Measurements from ENCODE around the gene SNORC.

The SNORC gene

GRCh38 chr2:232866104-232866503, 4.0 kb upstream of the SNORC start:
- in situ Hi-C loops (cut with HindIII; ENCODE audit: low sequenced_read_pairs): loop anchor here (25.0 kb wide), 1 partner anchor 371 kb away; no protein-coding TSS in a partner anchor

DNA sequence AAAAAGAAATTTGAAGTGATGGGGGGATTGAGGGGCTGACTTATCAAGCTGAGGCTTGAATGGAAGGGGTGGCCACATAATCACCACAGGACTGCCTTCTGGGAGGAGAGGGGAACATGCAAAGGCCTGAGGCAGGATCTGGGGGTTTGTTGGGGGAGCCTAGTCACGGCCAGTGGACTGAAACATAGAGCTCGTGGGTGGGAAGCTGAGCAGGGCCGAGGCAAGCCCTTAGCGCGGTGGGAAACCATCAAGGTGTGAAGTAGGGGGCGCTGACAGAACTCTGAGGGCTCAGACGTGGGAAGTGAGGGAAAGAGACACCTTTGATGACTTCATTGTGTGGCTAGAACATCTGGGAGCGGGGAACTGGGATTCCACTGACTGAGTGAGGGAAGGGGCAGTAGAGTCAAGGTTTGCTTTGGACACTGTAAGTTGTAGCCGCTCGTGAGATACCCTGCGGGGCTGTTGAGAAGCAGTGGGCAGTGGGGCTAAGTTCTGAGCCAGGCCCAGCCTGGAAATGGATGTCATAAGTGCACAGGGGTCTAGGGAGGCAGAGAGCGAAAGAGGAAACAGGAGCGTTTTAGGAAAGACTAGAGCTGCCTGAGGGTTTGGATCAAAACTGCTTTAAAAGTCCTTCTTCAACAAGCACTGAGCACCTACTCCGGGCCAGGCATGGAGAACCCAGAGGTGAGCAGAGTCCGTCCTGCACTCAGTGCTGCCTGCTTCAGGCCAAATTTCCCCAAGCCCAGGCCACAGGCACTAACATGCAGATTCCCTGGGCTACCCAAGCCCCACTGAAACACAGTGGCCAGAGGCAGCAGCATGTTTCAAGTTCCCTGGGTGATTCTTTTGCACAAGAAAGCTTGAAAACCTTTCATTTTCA, 686 bp upstream of the SNORC start:
- in situ Hi-C loops (cut with HindIII; ENCODE audit: low sequenced_read_pairs): loop anchor here (25.0 kb wide), 1 partner anchor 368 kb away; no protein-coding TSS in a partner anchor

- in situ Hi-C loops (cut with HindIII; ENCODE audit: low sequenced_read_pairs): loop anchor here (25.0 kb wide), 1 partner anchor 366 kb away; no protein-coding TSS in a partner anchor
These were observed 805 bp downstream of the SNORC start for GRCh38 chr2:232870766-232871371.

DNA sequence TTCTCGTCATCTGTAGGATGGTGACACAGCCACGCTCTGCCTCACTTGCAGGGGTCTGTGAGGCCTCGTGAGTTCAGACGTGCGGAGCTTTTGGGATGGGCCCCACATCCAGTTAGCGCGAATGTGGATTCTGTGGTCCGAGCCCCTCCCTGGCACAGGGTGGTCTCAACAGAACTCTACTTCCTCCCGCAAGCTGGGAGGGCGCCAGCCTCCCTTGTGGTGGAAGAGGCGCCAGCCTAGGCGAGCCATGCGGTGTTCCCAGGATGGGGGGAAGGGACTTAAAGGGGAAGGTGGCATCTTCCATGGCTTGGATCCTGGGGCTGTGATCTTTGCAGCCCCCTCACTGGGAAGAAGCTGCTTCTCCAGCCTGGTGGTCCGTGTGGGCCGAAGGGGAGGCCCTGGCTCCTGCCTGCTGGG, 1.4 kb downstream of the SNORC start:
- in situ Hi-C loops (cut with HindIII; ENCODE audit: low sequenced_read_pairs): loop anchor here (25.0 kb wide), 1 partner anchor 366 kb away; no protein-coding TSS in a partner anchor

DNA sequence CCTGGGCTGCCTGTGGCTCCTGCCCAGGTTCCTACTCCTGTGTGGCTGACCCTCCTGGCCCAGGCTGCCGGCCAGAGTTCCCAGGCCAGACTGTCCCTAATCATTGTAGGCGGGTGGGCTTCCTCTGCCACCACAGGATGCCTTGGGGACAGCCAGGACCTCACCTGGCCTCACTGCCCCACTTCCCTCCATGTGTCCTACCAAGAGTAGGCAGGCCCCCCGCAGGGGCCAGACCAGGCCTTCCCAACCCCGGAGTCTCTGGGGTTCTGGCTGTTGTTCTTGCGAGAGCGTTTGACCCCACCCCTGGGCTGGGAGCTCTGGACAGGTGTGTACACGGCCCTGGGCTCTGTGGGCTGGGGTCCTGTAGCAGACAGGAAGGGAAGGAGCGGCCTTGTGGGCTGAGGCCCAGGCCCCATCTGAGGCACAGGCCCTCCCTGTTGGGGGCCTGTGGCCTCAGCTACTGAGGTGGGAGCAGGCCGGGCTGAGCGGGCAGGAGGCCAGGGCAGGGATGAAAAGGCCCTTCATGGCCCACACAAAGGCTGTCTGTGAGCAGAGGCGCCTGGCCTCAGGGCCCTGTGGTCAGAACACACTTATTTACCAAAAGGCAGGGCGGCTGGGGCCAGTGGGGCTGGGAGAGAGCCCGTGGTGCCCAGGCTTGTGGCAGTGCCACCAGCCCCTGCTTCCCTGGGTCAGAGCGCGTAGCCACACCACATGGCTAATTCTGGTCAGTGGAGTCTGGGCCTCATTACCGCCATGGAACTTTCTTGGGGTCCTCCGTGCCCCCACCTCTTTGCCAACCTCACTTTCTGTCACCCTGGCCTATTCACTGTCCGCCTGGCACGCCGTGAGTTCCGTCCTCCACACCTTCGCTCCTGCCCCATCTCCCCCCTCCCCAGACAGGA, 2.0 kb downstream of the SNORC start:
- in situ Hi-C loops (cut with HindIII; ENCODE audit: low sequenced_read_pairs): loop anchor here (25.0 kb wide), 1 partner anchor 365 kb away; no protein-coding TSS in a partner anchor

GRCh38 chr2:232872826-232873225, 2.8 kb downstream of the SNORC start:
- in situ Hi-C loops (cut with HindIII; ENCODE audit: low sequenced_read_pairs): loop anchor here (25.0 kb wide), 1 partner anchor 364 kb away; no protein-coding TSS in a partner anchor

- in situ Hi-C loops (cut with HindIII; ENCODE audit: low sequenced_read_pairs): loop anchor here (25.0 kb wide), 1 partner anchor 364 kb away; no protein-coding TSS in a partner anchor
These were observed 3.3 kb downstream of the SNORC start for GRCh38 chr2:232873292-232873908.

- in situ Hi-C loops (cut with HindIII; ENCODE audit: low sequenced_read_pairs): loop anchor here (25.0 kb wide), 1 partner anchor 363 kb away; no protein-coding TSS in a partner anchor
These were observed 4.0 kb downstream of the SNORC start for GRCh38 chr2:232873909-232874641.

GRCh38 chr2:232874677-232875223, 4.7 kb downstream of the SNORC start:
- in situ Hi-C loops (cut with HindIII; ENCODE audit: low sequenced_read_pairs): loop anchor here (25.0 kb wide), 1 partner anchor 363 kb away; no protein-coding TSS in a partner anchor

DNA sequence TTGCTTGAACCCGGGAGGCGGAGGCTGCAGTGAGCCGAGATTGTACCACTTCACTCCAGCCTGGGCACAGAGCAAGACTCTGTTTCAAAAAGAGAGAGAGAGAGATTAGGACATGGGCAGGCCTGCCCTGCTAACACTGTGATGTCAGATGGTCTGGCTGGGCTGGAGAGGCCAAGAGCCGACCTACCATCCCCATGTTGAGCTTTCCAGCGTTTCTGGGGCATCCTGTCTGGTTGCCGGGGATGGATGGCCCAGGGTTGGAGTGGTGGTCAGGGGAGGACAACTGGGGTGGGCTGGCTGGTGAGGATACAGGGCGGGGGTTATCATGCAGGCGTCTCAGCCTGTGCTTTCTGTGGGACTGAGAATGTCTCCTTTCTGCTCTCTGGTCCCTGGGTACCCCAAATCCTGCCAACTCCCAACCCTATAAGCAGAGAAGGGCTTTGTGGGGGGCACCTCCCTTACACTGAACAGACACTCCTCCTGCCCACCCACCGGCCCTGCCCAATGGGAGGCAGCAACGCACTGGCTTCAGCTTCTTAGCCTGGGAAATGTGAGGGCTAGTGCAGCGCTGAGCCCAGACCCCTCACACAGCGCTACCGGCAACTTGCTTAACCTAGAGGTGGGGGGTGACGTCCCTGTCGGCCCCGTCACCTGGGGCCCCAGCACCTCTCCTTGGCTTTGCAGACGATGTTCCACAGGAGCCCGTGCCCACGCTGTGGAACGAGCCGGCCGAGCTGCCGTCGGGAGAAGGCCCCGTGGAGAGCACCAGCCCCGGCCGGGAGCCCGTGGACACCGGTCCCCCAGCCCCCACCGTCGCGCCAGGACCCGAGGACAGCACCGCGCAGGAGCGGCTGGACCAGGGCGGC, 5.4 kb downstream of the SNORC start:
- in situ Hi-C loops (cut with HindIII; ENCODE audit: low sequenced_read_pairs): no loop called here

- in situ Hi-C loops (cut with HindIII; ENCODE audit: low sequenced_read_pairs): no loop called here
These were observed 6.3 kb downstream of the SNORC start for GRCh38 chr2:232876161-232876977.

- in situ Hi-C loops (cut with HindIII; ENCODE audit: low sequenced_read_pairs): no loop called here
These were observed 6.9 kb downstream of the SNORC start for GRCh38 chr2:232876978-232877441.

GRCh38 chr2:232877940-232878511, 8.0 kb downstream of the SNORC start:
- in situ Hi-C loops (cut with HindIII; ENCODE audit: low sequenced_read_pairs): no loop called here

DNA sequence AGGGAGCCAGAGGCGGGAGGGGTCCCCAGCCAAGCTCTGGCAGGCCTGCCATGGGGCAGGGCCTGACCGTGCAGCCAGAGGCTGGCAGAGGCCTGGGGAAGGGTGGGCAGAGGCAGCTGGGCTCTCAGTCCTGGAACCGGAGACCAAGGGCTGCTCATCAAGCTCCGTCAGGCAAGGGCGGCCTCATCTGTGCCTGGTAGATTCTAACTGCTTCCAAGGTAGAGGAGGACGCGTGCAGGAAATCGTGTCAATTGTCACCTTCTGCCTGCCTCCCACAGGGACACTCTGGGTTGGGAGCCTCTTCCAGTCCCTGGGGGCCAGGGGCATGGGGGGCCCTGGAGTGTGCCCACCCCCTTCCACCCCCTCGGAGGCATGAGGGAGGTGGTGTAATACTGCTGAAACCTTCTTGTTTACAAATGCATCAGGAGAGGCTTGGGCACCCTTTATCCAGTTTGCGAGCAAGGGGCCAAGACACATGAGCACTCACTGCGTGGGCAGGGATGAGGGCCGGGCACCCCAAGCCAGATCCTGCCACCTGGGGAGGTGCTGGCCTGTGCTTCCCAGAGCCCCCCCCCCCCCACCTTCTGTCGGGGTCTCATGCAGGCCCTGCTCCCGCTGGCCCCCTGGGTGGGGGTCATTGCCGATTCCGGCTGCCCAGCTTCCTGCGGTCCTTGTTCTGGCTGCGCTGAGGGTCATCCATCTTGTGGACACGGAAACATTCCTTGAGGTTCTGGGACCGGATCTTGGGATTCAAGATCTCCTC, 9.0 kb downstream of the SNORC start:
- in situ Hi-C loops (cut with HindIII; ENCODE audit: low sequenced_read_pairs): no loop called here

DNA sequence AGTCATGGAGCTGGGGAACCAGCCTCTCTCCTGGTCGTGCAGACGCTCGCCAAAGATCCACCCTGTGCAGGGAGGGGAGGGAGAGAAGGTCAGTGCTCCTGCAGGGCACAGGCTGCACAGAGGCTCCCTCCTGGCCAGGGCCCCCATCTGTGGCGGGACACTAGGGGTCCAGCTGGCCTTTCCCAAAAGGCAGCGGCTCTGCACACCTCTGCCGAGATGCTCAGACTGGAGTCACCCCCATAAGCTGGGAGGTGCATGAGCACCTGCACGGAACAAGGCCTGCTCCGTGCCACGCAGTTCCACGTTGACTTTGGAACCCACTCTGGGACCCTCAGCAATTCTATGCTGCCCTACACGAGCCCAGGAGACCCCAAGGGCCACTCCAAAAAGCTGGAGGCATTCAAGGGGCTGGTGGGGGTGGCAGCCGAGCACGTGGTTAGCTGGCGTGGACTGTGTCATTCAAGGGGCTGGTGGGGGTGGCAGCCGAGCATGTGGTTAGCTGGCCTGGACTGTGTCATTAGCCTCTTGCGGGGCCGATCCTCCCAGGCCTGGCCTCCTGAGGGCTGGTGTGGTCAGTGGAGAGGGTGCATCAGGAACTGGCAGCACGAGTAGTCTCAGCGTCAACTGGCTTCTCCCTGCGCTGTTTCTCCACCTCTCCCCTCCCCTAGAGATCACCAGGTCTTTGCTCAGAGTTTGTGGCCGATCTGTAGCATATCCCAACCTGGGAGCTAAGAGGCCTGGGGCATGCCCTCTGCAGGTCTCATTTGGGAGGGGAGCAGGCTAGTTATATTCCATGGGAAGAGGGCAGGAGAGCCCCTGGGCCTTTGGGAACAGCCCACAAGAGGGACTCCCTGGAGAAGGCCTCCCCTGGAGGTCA, 9.8 kb downstream of the SNORC start:
- in situ Hi-C loops (cut with HindIII; ENCODE audit: low sequenced_read_pairs): no loop called here
